SU-DHL-6 (cell line): ENCODE data around the gene DRAXIN.

Experiments used
- H2AFZ ChIP-seq: fragments of 200-600 bp; sonication (generic); 2 replicates; pipeline ENCODE4 v1.6.1; 2014; ENCODE audit warnings: low read depth, mild to moderate bottlenecking, moderate library complexity, mixed read lengths, antibody characterized with exemption, low read length; ENCODE audit not compliant: severe bottlenecking
- H3F3A ChIP-seq: fragments of 200-600 bp; shearing (Covaris generic); 2 replicates; pipeline ENCODE4 v1.6.0; 2016; ENCODE audit warnings: antibody characterized with exemption, mild to moderate bottlenecking; ENCODE audit not compliant: insufficient read depth
- H3K27ac ChIP-seq: fragments of 200-600 bp; sonication (generic); 2 replicates; pipeline ENCODE4 v1.5.1; 2016; ENCODE audit warnings: low read depth, mild to moderate bottlenecking, low read length, moderate library complexity, mixed read lengths
- H3K27me3 ChIP-seq: fragments of 200-600 bp; sonication (generic), shearing (Covaris generic); 2 replicates; pipeline ENCODE4 v1.6.0; 2014; ENCODE audit warnings: mild to moderate bottlenecking, low read length
- H3K36me3 ChIP-seq: fragments of 200-600 bp; sonication (generic); 2 replicates; pipeline ENCODE4 v1.6.1; 2014; ENCODE audit warnings: mild to moderate bottlenecking, low read length, mixed read lengths
- H3K4me2 ChIP-seq: fragments of 300-600, 200-600 bp; shearing (Covaris generic), sonication (generic); 2 replicates; pipeline ENCODE4 v1.6.0; 2014; ENCODE audit warnings: low read length, low read depth, mild to moderate bottlenecking; ENCODE audit not compliant: poor library complexity, severe bottlenecking
- H3K4me3 ChIP-seq: fragments of 200-600 bp; sonication (generic); 2 replicates; pipeline ENCODE4 v1.5.1; 2014; ENCODE audit warnings: antibody characterized with exemption, low read length, mild to moderate bottlenecking, mixed read lengths; ENCODE audit not compliant: insufficient read depth, poor library complexity, severe bottlenecking
- H3K79me2 ChIP-seq: fragments of 200-600 bp; sonication (generic); 2 replicates; pipeline ENCODE4 v1.6.1; 2014; ENCODE audit warnings: mild to moderate bottlenecking, low read length, moderate library complexity; ENCODE audit not compliant: insufficient read depth
- H3K9ac ChIP-seq: fragments of 200-600 bp; sonication (generic); 2 replicates; pipeline ENCODE4 v1.7.0; 2014; ENCODE audit warnings: mild to moderate bottlenecking, low read length
- H3K9me2 ChIP-seq: fragments of 200-600 bp; sonication (generic); replicated peaks from 2 replicates; pipeline ENCODE4 v1.6.1; 2014; ENCODE audit warnings: low read length; ENCODE audit not compliant: insufficient read depth
- H3K9me3 ChIP-seq: fragments of 200-600 bp; sonication (generic); 2 replicates; pipeline ENCODE4 v1.6.1; 2014; ENCODE audit warnings: low read length, mixed read lengths; ENCODE audit not compliant: insufficient read depth
- H4K20me1 ChIP-seq: fragments of 200-600 bp; sonication (generic); 2 replicates; pipeline ENCODE4 v1.6.1; 2014; ENCODE audit warnings: low read depth, mild to moderate bottlenecking, antibody characterized with exemption, low read length, moderate library complexity, mixed read lengths
- EZH2phosphoT487 ChIP-seq: fragments of 200-600 bp; sonication (generic), shearing (Covaris generic); conservative IDR thresholded peaks from 2 replicates; pipeline ENCODE4 v1.6.1; 2018; ENCODE audit warnings: mild to moderate bottlenecking, antibody characterized with exemption, low read length, moderate library complexity, mixed read lengths
- TF ChIP-seq, protein P1 (sequence below): fragments of 200-600 bp; sonication (generic); IDR thresholded peaks from one replicate; pipeline ENCODE4 v1.5.1; 2017; ENCODE audit warnings: antibody characterized with exemption, mild to moderate bottlenecking, low read length, moderate library complexity; ENCODE audit not compliant: insufficient read depth, poor library complexity, severe bottlenecking

DRAXIN gene

DNA sequence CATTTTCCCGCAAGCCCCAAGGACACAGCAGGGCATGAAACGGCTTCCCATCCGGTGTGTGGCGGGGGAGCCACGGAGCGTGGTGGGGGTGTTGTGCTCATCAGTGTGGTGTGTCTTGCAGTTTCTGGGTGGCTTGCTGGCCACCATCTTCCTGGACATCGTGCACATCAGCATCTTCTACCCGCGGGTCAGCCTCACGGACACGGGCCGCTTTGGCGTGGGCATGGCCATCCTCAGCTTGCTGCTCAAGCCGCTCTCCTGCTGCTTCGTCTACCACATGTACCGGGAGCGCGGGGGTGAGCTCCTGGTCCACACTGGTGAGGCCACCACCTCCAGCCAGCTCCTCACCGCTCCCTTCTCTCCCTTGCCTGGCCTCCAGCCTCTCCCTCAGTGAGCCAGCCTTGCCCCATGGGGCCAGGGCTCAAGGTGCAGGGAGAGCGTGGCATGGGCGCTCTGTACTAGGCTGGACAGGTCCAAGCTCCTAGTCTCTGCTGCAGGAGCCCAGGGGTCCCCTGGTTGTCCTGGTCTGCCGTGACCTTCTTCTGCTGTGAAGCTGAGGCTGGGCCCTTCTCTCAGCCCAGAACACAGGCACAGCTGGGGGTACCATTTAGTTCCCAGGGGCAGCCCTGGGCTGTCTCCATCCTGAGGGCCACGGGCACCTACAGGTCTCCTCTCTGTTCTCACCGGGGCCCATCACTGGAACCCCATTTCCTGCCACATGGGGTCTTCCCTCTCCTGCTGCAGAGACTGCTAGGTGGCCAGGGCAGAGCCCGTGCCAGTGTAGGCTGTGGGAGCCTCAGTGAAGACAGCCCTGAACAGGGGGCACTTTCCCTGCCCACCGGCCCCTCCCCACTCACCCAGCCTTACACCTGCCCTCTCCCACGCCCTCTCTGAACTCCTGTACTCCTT lies 57.0 kb downstream of the DRAXIN start:
- Histone ChIP-seq H3K36me3 (no peaks in the 10 kb centered on the region), H3F3A (no peaks in the 10 kb centered on the region), H3K27ac (no peak overlapping the region), H4K20me1 (no peaks in the 10 kb centered on the region), H3K27me3 (no peaks in the 10 kb centered on the region), H3K9ac (no peak overlapping the region), H3K4me2 (no peak overlapping the region), H3K79me2 (no peaks in the 10 kb centered on the region), H3K9me3 (no peaks in the 10 kb centered on the region), H3K4me3 (no peak overlapping the region), H2AFZ (no peak overlapping the region), H3K9me2 (no peaks in the 10 kb centered on the region)
- TF ChIP-seq, protein P1, sequence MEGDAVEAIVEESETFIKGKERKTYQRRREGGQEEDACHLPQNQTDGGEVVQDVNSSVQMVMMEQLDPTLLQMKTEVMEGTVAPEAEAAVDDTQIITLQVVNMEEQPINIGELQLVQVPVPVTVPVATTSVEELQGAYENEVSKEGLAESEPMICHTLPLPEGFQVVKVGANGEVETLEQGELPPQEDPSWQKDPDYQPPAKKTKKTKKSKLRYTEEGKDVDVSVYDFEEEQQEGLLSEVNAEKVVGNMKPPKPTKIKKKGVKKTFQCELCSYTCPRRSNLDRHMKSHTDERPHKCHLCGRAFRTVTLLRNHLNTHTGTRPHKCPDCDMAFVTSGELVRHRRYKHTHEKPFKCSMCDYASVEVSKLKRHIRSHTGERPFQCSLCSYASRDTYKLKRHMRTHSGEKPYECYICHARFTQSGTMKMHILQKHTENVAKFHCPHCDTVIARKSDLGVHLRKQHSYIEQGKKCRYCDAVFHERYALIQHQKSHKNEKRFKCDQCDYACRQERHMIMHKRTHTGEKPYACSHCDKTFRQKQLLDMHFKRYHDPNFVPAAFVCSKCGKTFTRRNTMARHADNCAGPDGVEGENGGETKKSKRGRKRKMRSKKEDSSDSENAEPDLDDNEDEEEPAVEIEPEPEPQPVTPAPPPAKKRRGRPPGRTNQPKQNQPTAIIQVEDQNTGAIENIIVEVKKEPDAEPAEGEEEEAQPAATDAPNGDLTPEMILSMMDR = no peak
- no peak for TF ChIP-seq EZH2phosphoT487

DNA sequence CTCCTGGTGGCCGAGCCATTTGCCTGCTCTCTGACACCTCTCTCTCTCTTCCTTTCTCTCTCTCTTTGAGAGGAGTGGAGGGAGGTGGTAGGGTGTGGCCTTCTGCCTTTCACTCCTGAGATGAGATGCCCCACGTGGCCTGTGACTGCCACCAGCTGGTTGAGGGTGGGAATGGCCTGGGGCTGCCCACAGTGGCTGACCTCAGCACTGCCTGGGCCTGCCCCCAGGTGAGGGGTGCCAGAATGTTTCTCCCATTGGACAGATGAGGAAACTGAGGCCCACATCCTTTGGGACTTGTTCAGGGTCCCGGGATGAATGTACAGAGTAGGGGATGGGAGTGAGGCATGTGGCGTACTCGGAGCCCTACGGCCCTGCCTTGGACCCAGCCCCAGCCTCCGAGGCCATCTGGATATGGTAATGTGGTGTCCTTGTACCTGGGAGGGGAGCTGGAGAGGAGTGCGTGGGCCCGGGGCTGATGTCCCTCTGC lies 57.7 kb downstream of the DRAXIN start:
- no peak overlapping the region for H3K9ac ChIP-seq
- no peak overlapping the region for H2AFZ ChIP-seq

DNA sequence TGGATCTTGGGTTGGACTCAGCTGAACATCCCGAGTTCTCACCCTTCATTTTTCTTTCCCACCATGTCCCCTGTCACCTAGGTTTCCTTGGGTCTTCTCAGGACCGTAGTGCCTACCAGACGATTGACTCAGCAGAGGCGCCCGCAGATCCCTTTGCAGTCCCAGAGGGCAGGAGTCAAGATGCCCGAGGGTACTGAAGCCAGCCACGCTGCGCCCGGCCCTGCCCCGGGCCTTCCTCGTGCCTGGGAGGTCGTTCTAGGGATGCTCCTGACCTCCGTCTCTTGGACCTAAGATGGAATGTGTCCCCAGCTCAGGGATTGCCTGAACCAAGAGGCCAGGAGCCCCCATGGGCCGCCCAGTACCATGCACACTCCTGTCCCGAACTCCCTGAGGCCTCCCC lies 58.5 kb downstream of the DRAXIN start:
- H3K9me3 ChIP-seq = no peaks in the 10 kb centered on the region
- no peaks in the 10 kb centered on the region for H3K9me2 ChIP-seq
- TF ChIP-seq, protein P1 = no peak
- no peak for TF ChIP-seq EZH2phosphoT487
- no peak overlapping the region for H3K9ac ChIP-seq
- H2AFZ ChIP-seq = no peak overlapping the region
- no peaks in the 10 kb centered on the region for H3K36me3 ChIP-seq
- H3K4me2 ChIP-seq = no peak overlapping the region
- H3F3A ChIP-seq = no peaks in the 10 kb centered on the region
- no peak overlapping the region for H3K27ac ChIP-seq
- H3K27me3 ChIP-seq = no peaks in the 10 kb centered on the region
- no peak overlapping the region for H3K4me3 ChIP-seq
- no peaks in the 10 kb centered on the region for H3K79me2 ChIP-seq
- H4K20me1 ChIP-seq = no peaks in the 10 kb centered on the region

More for the DNA sequence above, 57.7 kb downstream of the DRAXIN start:
- H3F3A ChIP-seq = no peaks in the 10 kb centered on the region
- no peak overlapping the region for H3K4me3 ChIP-seq
- TF ChIP-seq, protein P1 = no peak
- TF ChIP-seq EZH2phosphoT487 = no peak
- H3K27me3 ChIP-seq = no peaks in the 10 kb centered on the region
- H3K9me3 ChIP-seq = no peaks in the 10 kb centered on the region
- no peaks in the 10 kb centered on the region for H3K79me2 ChIP-seq
- no peaks in the 10 kb centered on the region for H3K36me3 ChIP-seq
- H3K27ac ChIP-seq = no peak overlapping the region
- H4K20me1 ChIP-seq = no peaks in the 10 kb centered on the region
- no peaks in the 10 kb centered on the region for H3K9me2 ChIP-seq
- H3K4me2 ChIP-seq = no peak overlapping the region
